H9 (cell line): ENCODE results near the gene DPH6. TPM values are rescaled to one million over a fixed set of nuclear protein-coding genes. Genes with fewer than 3 reads are reported as not detected.

Experiments used
- DNase-seq: peaks from one replicate; pipeline ENCODE4 v3.0.0-alpha.2; 2017
- H2AFZ ChIP-seq: one replicate; pipeline ENCODE4 v1.6.1; 2013; ENCODE audit warnings: mild to moderate bottlenecking, low read length, control low read depth, moderate library complexity
- H2AK5ac ChIP-seq: 2 replicates; pipeline ENCODE4 v1.6.1; 2013; ENCODE audit warnings: low read length, control low read depth, mixed read lengths; ENCODE audit not compliant: insufficient read length
- H2BK120ac ChIP-seq: one replicate; pipeline ENCODE4 v1.6.1; 2013; ENCODE audit warnings: low read depth, mild to moderate bottlenecking, low read length, control low read depth, inconsistent platforms; ENCODE audit not compliant: poor library complexity, severe bottlenecking
- H2BK12ac ChIP-seq: 2 replicates; pipeline ENCODE4 v1.6.1; 2013; ENCODE audit warnings: low read length, control low read depth, mixed read lengths, low read depth; ENCODE audit not compliant: insufficient read length
- H2BK15ac ChIP-seq: 2 replicates; pipeline ENCODE4 v1.6.1; 2013; ENCODE audit warnings: low read depth, low read length, control low read depth
- H2BK20ac ChIP-seq: one replicate; pipeline ENCODE4 v1.6.1; 2013; ENCODE audit warnings: low read depth, mild to moderate bottlenecking, low read length, control low read depth, inconsistent platforms; ENCODE audit not compliant: poor library complexity, severe bottlenecking
- H2BK5ac ChIP-seq: 2 replicates; pipeline ENCODE4 v1.6.1; 2013; ENCODE audit warnings: low read length, control low read depth, mixed read lengths; ENCODE audit not compliant: insufficient read length
- H3K14ac ChIP-seq: 2 replicates; pipeline ENCODE4 v1.6.1; 2013; ENCODE audit warnings: low read length, control low read depth; ENCODE audit not compliant: insufficient read depth
- H3K18ac ChIP-seq: 2 replicates; pipeline ENCODE4 v1.6.1; 2013; ENCODE audit warnings: low read depth, mild to moderate bottlenecking, mixed read lengths, low read length, control low read depth; ENCODE audit not compliant: insufficient read length
- H3K23ac ChIP-seq: 2 replicates; pipeline ENCODE4 v1.6.1; 2013; ENCODE audit warnings: low read length, control low read depth, mixed read lengths, low read depth; ENCODE audit not compliant: insufficient read length
- H3K23me2 ChIP-seq: 2 replicates; pipeline ENCODE4 v1.6.1; 2013; ENCODE audit warnings: low read depth, mild to moderate bottlenecking, mixed read lengths, low read length, control low read depth; ENCODE audit not compliant: insufficient read length, poor library complexity, severe bottlenecking
- H3K27ac ChIP-seq: 2 replicates; pipeline ENCODE4 v1.5.1; 2013; ENCODE audit warnings: low read length, control low read depth, mixed read lengths, low read depth; ENCODE audit not compliant: insufficient read length
- H3K27me3 ChIP-seq: 2 replicates; pipeline ENCODE4 v1.6.1; 2013; ENCODE audit warnings: low read length, control low read depth, inconsistent platforms; ENCODE audit not compliant: insufficient read depth
- H3K4ac ChIP-seq: 2 replicates; pipeline ENCODE4 v1.6.1; 2013; ENCODE audit warnings: low read depth, mild to moderate bottlenecking, control low read depth, inconsistent platforms, low read length, moderate library complexity
- H3K4me1 ChIP-seq: 2 replicates; pipeline ENCODE4 v1.6.1; 2013; ENCODE audit warnings: low read length, control low read depth, inconsistent platforms; ENCODE audit not compliant: insufficient read depth
- H3K4me2 ChIP-seq: 2 replicates; pipeline ENCODE4 v1.6.1; 2013; ENCODE audit warnings: low read length, control low read depth, mixed read lengths; ENCODE audit not compliant: insufficient read length, insufficient read depth
- H3K56ac ChIP-seq: 2 replicates; pipeline ENCODE4 v1.6.1; 2013; ENCODE audit warnings: low read depth, mild to moderate bottlenecking, mixed read lengths, low read length, control low read depth; ENCODE audit not compliant: insufficient read length
- H3K79me1 ChIP-seq: 2 replicates; pipeline ENCODE4 v1.6.1; 2013; ENCODE audit warnings: low read depth, mild to moderate bottlenecking, moderate library complexity, low read length, control low read depth, inconsistent platforms; ENCODE audit not compliant: insufficient read depth, poor library complexity, severe bottlenecking
- H3K79me2 ChIP-seq: 2 replicates; pipeline ENCODE4 v1.6.1; 2013; ENCODE audit warnings: low read length, control low read depth, inconsistent platforms; ENCODE audit not compliant: insufficient read depth
- H3K9ac ChIP-seq: 2 replicates; pipeline ENCODE4 v1.6.1; 2013; ENCODE audit warnings: low read length, control low read depth, mixed read lengths; ENCODE audit not compliant: insufficient read length; ENCODE audit errors: extremely low read depth
- H3K9me3 ChIP-seq: one replicate; pipeline ENCODE4 v1.6.1; 2013; ENCODE audit warnings: low read depth, low read length, inconsistent platforms; ENCODE audit not compliant: control insufficient read depth
- H3T11ph ChIP-seq: one replicate; pipeline ENCODE4 v1.6.1; 2013; ENCODE audit warnings: mild to moderate bottlenecking, low read length, control low read depth, inconsistent platforms
- H4K20me1 ChIP-seq: one replicate; pipeline ENCODE4 v1.6.1; 2013; ENCODE audit not compliant: control insufficient read depth, insufficient read length, insufficient read depth
- H4K5ac ChIP-seq: 2 replicates; pipeline ENCODE4 v1.6.1; 2013; ENCODE audit warnings: low read depth, mild to moderate bottlenecking, mixed read lengths, low read length, control low read depth; ENCODE audit not compliant: insufficient read length
- H4K8ac ChIP-seq: replicated peaks from 2 replicates; pipeline ENCODE4 v1.6.1; 2013; ENCODE audit warnings: low read length, control low read depth, mixed read lengths, low read depth; ENCODE audit not compliant: insufficient read length
- H4K91ac ChIP-seq: 2 replicates; pipeline ENCODE4 v1.6.1; 2013; ENCODE audit warnings: low read depth, mild to moderate bottlenecking, moderate library complexity, mixed read lengths, low read length, control low read depth; ENCODE audit not compliant: insufficient read length
- H3K27ac Mint-ChIP-seq, 3 experiments: 2 replicates in 2 of 3; 3 replicates in 1 of 3; pipeline ENCODE4 v1.8.0; 2020 to 2021; ENCODE audit warnings: mixed read lengths in 3 of 3, mild to moderate bottlenecking in 1 of 3, moderate library complexity in 1 of 3
- H3K27me3 Mint-ChIP-seq: 2 replicates; pipeline ENCODE4 v1.8.0; 2021; ENCODE audit warnings: low read depth, mild to moderate bottlenecking, moderate library complexity, mixed read lengths
- H3K36me3 Mint-ChIP-seq, 3 experiments: 2 replicates in 2 of 3; 3 replicates in 1 of 3; pipeline ENCODE4 v1.8.0; 2020 to 2021; ENCODE audit warnings: low read depth in 3 of 3, mixed read lengths in 3 of 3; ENCODE audit not compliant: insufficient read depth in 1 of 3
- H3K4me1 Mint-ChIP-seq, 2 experiments: 2 replicates each; pipeline ENCODE4 v1.8.0; 2020; ENCODE audit warnings: mixed read lengths in 2 of 2
- H3K4me3 Mint-ChIP-seq, 2 experiments: 2 replicates in 1 of 2; 3 replicates in 1 of 2; pipeline ENCODE4 v1.8.0; 2020 to 2021; ENCODE audit warnings: mild to moderate bottlenecking in 2 of 2, mixed read lengths in 2 of 2, moderate library complexity in 1 of 2
- H3K9me3 Mint-ChIP-seq, 2 experiments: 2 replicates in 1 of 2; 3 replicates in 1 of 2; pipeline ENCODE4 v1.8.0; 2020; ENCODE audit warnings: mild to moderate bottlenecking in 2 of 2, mixed read lengths in 2 of 2, moderate library complexity in 1 of 2
- WGBS: extraction: QIAGEN DNeasy Blood & Tissue Kit; methylation state at CpG from one replicate; pipeline ENCODE4 v1.1.7; 2013; ENCODE audit warnings: missing lambda C conversion rate, low lambda C conversion rate, mixed read lengths; ENCODE audit not compliant: insufficient read length; ENCODE audit errors: extremely low coverage; 5-methylcytosine and 5-hydroxymethylcytosine counted together
- total RNA-seq: library from RNA; stranded (reverse); gene quantifications from 2 replicates; pipeline ENCODE4 v1.2.1, GENCODE V29; 2021
- TF ChIP-seq, protein P1 (sequence below): fragments of 200-600 bp; sonication (generic); conservative IDR thresholded peaks from 3 replicates; pipeline ENCODE4 v1.8.0; 2021; ENCODE audit warnings: antibody characterized with exemption, mild to moderate bottlenecking

Gene DPH6
- total RNA-seq, 1 experiment from 2014 or later, result 42.0 TPM

DNA sequence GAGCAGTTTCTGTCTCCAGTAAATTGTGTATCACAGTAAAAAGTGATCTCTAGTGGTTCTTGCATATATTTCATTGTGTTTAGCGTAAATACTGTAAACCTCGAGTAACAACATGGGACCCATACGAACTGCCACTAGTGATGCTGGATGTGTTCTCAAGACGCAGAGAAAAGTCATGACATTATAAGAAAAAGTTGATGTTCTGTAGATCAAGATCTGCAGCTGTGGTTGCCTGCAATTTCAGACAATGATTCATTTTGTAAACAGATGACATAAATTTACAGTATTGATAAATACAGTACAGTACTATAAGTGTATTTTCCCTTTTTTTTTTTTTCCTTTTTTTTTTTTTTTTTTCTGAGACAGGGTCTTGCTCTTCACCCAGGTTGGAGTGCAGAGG, 100.1 kb downstream of the DPH6 start:
- Histone ChIP-seq H2AK5ac (no peak overlapping the region), H3K9me3 (no peaks in the 10 kb centered on the region), H4K20me1 (no peaks in the 10 kb centered on the region), H3K23me2 (no peaks in the 10 kb centered on the region), H3T11ph (no peak overlapping the region), H2BK15ac (no peak overlapping the region), H2AFZ (no peak overlapping the region), H2BK120ac (no peak overlapping the region), H2BK12ac (no peak overlapping the region), H3K4me2 (no peak overlapping the region), H2BK5ac (no peak overlapping the region), H3K27me3 (no peaks in the 10 kb centered on the region), H4K91ac (no peak overlapping the region), H3K56ac (no peak overlapping the region), H4K5ac (no peak overlapping the region), H3K9ac (no peak overlapping the region), H3K23ac (no peak overlapping the region), H3K27ac (no peak overlapping the region), H3K4me1 (no peaks in the 10 kb centered on the region), H3K79me1 (no peaks in the 10 kb centered on the region), H3K79me2 (no peaks in the 10 kb centered on the region), H4K8ac (no peak overlapping the region), H3K14ac (no peak overlapping the region), H2BK20ac (no peak overlapping the region), H3K4ac (no peak overlapping the region), H3K18ac (no peak overlapping the region)
- no peak overlapping the region for H3K4me3 Mint-ChIP-seq
- peaks cover 4 to 7% of the 10 kb centered on the region in 2 experiments; a peak in 3 of 4 replicates for H3K4me1 Mint-ChIP-seq
- H3K36me3 Mint-ChIP-seq, result peaks cover 4 to 9% (median 9%) of the 10 kb centered on the region in 3 experiments; a peak in 5 of 7 replicates
- H3K9me3 Mint-ChIP-seq, result peaks cover 2 to 7% of the 10 kb centered on the region in 2 experiments; a peak in 1 of 5 replicates
- DNase-seq, result no peak
- no peaks in the 10 kb centered on the region for H3K27me3 Mint-ChIP-seq
- TF ChIP-seq, protein P1, sequence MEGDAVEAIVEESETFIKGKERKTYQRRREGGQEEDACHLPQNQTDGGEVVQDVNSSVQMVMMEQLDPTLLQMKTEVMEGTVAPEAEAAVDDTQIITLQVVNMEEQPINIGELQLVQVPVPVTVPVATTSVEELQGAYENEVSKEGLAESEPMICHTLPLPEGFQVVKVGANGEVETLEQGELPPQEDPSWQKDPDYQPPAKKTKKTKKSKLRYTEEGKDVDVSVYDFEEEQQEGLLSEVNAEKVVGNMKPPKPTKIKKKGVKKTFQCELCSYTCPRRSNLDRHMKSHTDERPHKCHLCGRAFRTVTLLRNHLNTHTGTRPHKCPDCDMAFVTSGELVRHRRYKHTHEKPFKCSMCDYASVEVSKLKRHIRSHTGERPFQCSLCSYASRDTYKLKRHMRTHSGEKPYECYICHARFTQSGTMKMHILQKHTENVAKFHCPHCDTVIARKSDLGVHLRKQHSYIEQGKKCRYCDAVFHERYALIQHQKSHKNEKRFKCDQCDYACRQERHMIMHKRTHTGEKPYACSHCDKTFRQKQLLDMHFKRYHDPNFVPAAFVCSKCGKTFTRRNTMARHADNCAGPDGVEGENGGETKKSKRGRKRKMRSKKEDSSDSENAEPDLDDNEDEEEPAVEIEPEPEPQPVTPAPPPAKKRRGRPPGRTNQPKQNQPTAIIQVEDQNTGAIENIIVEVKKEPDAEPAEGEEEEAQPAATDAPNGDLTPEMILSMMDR, result no peak
- H3K27ac Mint-ChIP-seq, result no peak overlapping the region
- WGBS, result no CpG with 5 or more reads among the region's 4 CpGs
